ENCODE data around the gene STS.

DNA sequence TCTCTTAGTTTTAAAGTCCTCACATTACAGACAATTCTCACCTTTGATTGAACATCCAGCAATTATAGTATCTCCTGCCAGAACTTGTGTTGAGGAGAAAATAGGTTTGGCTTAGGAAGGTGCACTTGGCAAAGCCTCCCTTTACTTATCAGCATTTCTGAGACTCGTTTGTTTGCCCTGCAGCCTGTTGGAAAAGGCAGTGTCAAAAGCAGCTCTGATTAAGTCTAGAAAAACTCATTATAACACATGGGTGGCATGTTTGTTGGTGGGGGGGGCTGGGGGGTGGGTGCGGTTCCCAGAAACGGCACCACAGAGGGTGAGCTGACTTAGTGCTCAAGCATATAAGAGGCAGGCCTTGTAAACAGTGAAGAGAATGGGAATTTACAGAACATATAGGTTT lies 22.1 kb downstream of the STS start:
- TF ChIP-seq, protein P1, sequence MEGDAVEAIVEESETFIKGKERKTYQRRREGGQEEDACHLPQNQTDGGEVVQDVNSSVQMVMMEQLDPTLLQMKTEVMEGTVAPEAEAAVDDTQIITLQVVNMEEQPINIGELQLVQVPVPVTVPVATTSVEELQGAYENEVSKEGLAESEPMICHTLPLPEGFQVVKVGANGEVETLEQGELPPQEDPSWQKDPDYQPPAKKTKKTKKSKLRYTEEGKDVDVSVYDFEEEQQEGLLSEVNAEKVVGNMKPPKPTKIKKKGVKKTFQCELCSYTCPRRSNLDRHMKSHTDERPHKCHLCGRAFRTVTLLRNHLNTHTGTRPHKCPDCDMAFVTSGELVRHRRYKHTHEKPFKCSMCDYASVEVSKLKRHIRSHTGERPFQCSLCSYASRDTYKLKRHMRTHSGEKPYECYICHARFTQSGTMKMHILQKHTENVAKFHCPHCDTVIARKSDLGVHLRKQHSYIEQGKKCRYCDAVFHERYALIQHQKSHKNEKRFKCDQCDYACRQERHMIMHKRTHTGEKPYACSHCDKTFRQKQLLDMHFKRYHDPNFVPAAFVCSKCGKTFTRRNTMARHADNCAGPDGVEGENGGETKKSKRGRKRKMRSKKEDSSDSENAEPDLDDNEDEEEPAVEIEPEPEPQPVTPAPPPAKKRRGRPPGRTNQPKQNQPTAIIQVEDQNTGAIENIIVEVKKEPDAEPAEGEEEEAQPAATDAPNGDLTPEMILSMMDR (IDR thresholded peaks at IDR 0.05): no peak
- TF ChIP-seq POLR2A (IDR thresholded peaks at IDR 0.05): no peak
